CD4-positive, alpha-beta memory T cell (primary cell): ENCODE measurements around the gene AOC1. TPM values are rescaled to one million over a fixed set of nuclear protein-coding genes. Genes with fewer than 3 reads are reported as not detected.
A peak's percentile ranks its signal among the peaks of the same experiment; 100 is the strongest.
"Not testable (repeated sequence)": the region's sequence is repeated elsewhere in the genome, so short reads cannot be mapped to it uniquely, and the experiment has no call there.

ENCODE experiments used
- CTCF ChIA-PET: fragments of 350-600 bp; sonication (Branson Sonifier 250); formaldehyde crosslinking; loops from one replicate; lab custom pipeline; 2021; ENCODE audit warnings: inconsistent platforms; ENCODE audit not compliant: partially characterized antibody; lab: Charles Lee
- POLR2A ChIA-PET: fragments of 350-600 bp; sonication (Branson Sonifier 250); formaldehyde crosslinking; loops from one replicate; lab custom pipeline; 2021; ENCODE audit not compliant: partially characterized antibody; lab: Charles Lee
- DNase-seq, 5 donors: peaks; one replicate each; pipeline versions ENCODE4 v3.0.0 to v3.0.0-alpha.2; 2020 to 2022; ENCODE audit warnings: mixed read lengths in 1 of 5
- H3K27ac ChIP-seq: one replicate; pipeline ENCODE4 v1.7.0; 2013; ENCODE audit warnings: low read depth, low read length
- H3K27me3 ChIP-seq: 2 replicates; pipeline ENCODE4 v1.7.0; 2013; ENCODE audit warnings: mild to moderate bottlenecking, low read length, moderate library complexity; ENCODE audit not compliant: insufficient read depth
- H3K36me3 ChIP-seq: 2 replicates; pipeline ENCODE4 v1.7.0; 2013; ENCODE audit warnings: mild to moderate bottlenecking, low read length, moderate library complexity; ENCODE audit not compliant: insufficient read depth
- H3K4me1 ChIP-seq: 2 replicates; pipeline ENCODE4 v1.7.0; 2013; ENCODE audit warnings: mild to moderate bottlenecking, low read length, moderate library complexity; ENCODE audit not compliant: insufficient read depth
- H3K4me3 ChIP-seq, 2 donors: one replicate each; pipeline ENCODE4 v1.7.0; 2013; ENCODE audit warnings: low read length in 2 of 2, mild to moderate bottlenecking in 1 of 2
- H3K9me3 ChIP-seq, 2 donors: one replicate each; pipeline ENCODE4 v1.7.0; 2013; ENCODE audit warnings: low read length in 2 of 2, control low read depth in 1 of 2; ENCODE audit not compliant: control insufficient read depth in 1 of 2
- H3K27ac Mint-ChIP-seq, 7 donors: one replicate each; pipeline ENCODE4 v1.8.0; 2020 to 2021; ENCODE audit warnings: mixed read lengths in 7 of 7, mild to moderate bottlenecking in 6 of 7, inconsistent platforms in 3 of 7, moderate library complexity in 3 of 7
- H3K27me3 Mint-ChIP-seq, 2 donors: one replicate each; pipeline ENCODE4 v1.8.0; 2020 to 2021; ENCODE audit warnings: mixed read lengths in 2 of 2
- H3K36me3 Mint-ChIP-seq, 2 donors: one replicate each; pipeline ENCODE4 v1.8.0; 2020 to 2021; ENCODE audit warnings: mixed read lengths in 2 of 2, inconsistent platforms in 1 of 2, mild to moderate bottlenecking in 1 of 2
- H3K4me1 Mint-ChIP-seq, 4 donors: one replicate each; pipeline ENCODE4 v1.8.0; 2020 to 2021; ENCODE audit warnings: mixed read lengths in 4 of 4, mild to moderate bottlenecking in 1 of 4
- H3K4me3 Mint-ChIP-seq, 8 donors: one replicate each; pipeline ENCODE4 v1.8.0; 2020 to 2021; ENCODE audit warnings: mixed read lengths in 8 of 8, mild to moderate bottlenecking in 7 of 8, moderate library complexity in 6 of 8, inconsistent platforms in 3 of 8
- H3K9me3 Mint-ChIP-seq, 8 donors: one replicate each; pipeline ENCODE4 v1.8.0; 2020 to 2021; ENCODE audit warnings: mixed read lengths in 8 of 8, mild to moderate bottlenecking in 5 of 8, inconsistent platforms in 3 of 8, moderate library complexity in 1 of 8
- intact Hi-C: fragments of 100-400 bp; cut with micrococcal nuclease; formaldehyde crosslinking; loops from one replicate; pipeline ENCODE4 v1.15.1; 2023
- polyA plus RNA-seq, 2 donors: library from polyadenylated mRNA; unstranded; fragments of 300-500 nt; fragmentation: Illumina TruSeq; gene quantifications; one replicate each; pipeline ENCODE4 v1.2.3, GENCODE V29; 2021
- total RNA-seq, 2 experiments: library from RNA; stranded (reverse); gene quantifications; one replicate each; pipeline ENCODE4 v1.2.3, GENCODE V29; 2021

AOC1 gene
- total RNA-seq (not detected), polyA plus RNA-seq (not detected)

- peak within 1 kb of the TSS in 1 of 8 donors; percentile 7 for H3K4me3 Mint-ChIP-seq
- peaks cover 0 to 6% (median 0%) of the 10 kb centered on the region in 4 donors for H3K4me1 Mint-ChIP-seq
- Histone ChIP-seq H3K36me3 (no peaks in the 10 kb centered on the region), H3K27ac (no peak within 1 kb of the TSS), H3K27me3 (peaks cover 7% of the 10 kb centered on the region), H3K4me1 (no peaks in the 10 kb centered on the region), H3K4me3 (no peak within 1 kb of the TSS), H3K9me3 (no peaks in the 10 kb centered on the region)
- H3K9me3 Mint-ChIP-seq, result no peaks in the 10 kb centered on the region
- no peaks in the 10 kb centered on the region for H3K36me3 Mint-ChIP-seq
- H3K27me3 Mint-ChIP-seq, result peaks cover 24 to 27% of the 10 kb centered on the region in 2 donors
- no peak within 1 kb of the TSS for H3K27ac Mint-ChIP-seq
- ChIA-PET POLR2A (no interaction called here), CTCF (interaction anchor here (0.7 kb wide), 1 partner anchor 46 kb away, joined by 3 read pairs; no protein-coding TSS in a partner anchor)
- intact Hi-C loops, result no loop called here
- DNase-seq, result no peak
These were observed at the start of gene AOC1 for GRCh38 chr7:150852371-150852905. Gene AOC1 (plus strand): TSS chr7:150852517. CDS start chr7:150856471, 3,954 bp downstream.

GRCh38 chr7:150803161-150803860, 49.0 kb upstream of the AOC1 start:
- H3K4me1 ChIP-seq, result peaks cover 14% of the 10 kb centered on the region
- peaks cover 0 to 28% (median 20%) of the 10 kb centered on the region in 8 donors for H3K9me3 Mint-ChIP-seq
- peaks cover 33% of the 10 kb centered on the region for H3K27me3 ChIP-seq
- no peaks in the 10 kb centered on the region for H3K36me3 ChIP-seq
- H3K4me3 ChIP-seq, result no peak overlapping the region
- H3K27ac Mint-ChIP-seq, result no peak overlapping the region
- peak overlapping the region in 2 of 8 donors; percentile 7 to 24 for H3K4me3 Mint-ChIP-seq
- peaks cover 38 to 41% of the 10 kb centered on the region in 2 donors for H3K27me3 Mint-ChIP-seq
- peaks cover 0 to 9% of the 10 kb centered on the region in 2 donors for H3K9me3 ChIP-seq
- H3K27ac ChIP-seq, result no peak overlapping the region
- DNase-seq, result no peak
- intact Hi-C loops, result no loop called here
- ChIA-PET POLR2A (no interaction called here), CTCF (no interaction called here)
- H3K4me1 Mint-ChIP-seq, result peaks cover 2 to 14% (median 4%) of the 10 kb centered on the region in 4 donors
- H3K36me3 Mint-ChIP-seq, result peaks cover 0 to 5% of the 10 kb centered on the region in 2 donors

- Mint-ChIP-seq H3K9me3 (peaks cover 0 to 25% (median 20%) of the 10 kb centered on the region in 8 donors), H3K4me1 (peaks cover 0 to 14% (median 4%) of the 10 kb centered on the region in 4 donors), H3K4me3 (no peak overlapping the region), H3K36me3 (peaks cover 0 to 5% of the 10 kb centered on the region in 2 donors), H3K27me3 (peaks cover 39 to 42% of the 10 kb centered on the region in 2 donors), H3K27ac (peak overlapping the region in 1 of 7 donors; percentile 77)
- no peak for DNase-seq
- ChIA-PET CTCF (no interaction called here), POLR2A (no interaction called here)
- peaks cover 24% of the 10 kb centered on the region for H3K27me3 ChIP-seq
- peaks cover 13% of the 10 kb centered on the region for H3K4me1 ChIP-seq
- H3K36me3 ChIP-seq, result no peaks in the 10 kb centered on the region
- intact Hi-C loops, result no loop called here
- peaks cover 0 to 9% of the 10 kb centered on the region in 2 donors for H3K9me3 ChIP-seq
- no peak overlapping the region for H3K27ac ChIP-seq
- no peak overlapping the region for H3K4me3 ChIP-seq
These were observed 47.5 kb upstream of the AOC1 start for GRCh38 chr7:150804802-150805201.

GRCh38 chr7:150805864-150806263, 46.5 kb upstream of the AOC1 start:
- H3K4me1 ChIP-seq, result peaks cover 8% of the 10 kb centered on the region
- Mint-ChIP-seq H3K36me3 (peaks cover 0 to 5% of the 10 kb centered on the region in 2 donors), H3K4me1 (peaks cover 0 to 13% (median 4%) of the 10 kb centered on the region in 4 donors), H3K27ac (no peak overlapping the region), H3K27me3 (peaks cover 46 to 53% of the 10 kb centered on the region in 2 donors), H3K9me3 (peaks cover 0 to 25% (median 20%) of the 10 kb centered on the region in 8 donors), H3K4me3 (no peak overlapping the region)
- H3K36me3 ChIP-seq, result no peaks in the 10 kb centered on the region
- H3K9me3 ChIP-seq, result peaks cover 0 to 9% of the 10 kb centered on the region in 2 donors
- H3K4me3 ChIP-seq, result no peak overlapping the region
- CTCF ChIA-PET, result no interaction called here
- no peak overlapping the region for H3K27ac ChIP-seq
- no peak for DNase-seq
- H3K27me3 ChIP-seq, result peaks cover 20% of the 10 kb centered on the region
- POLR2A ChIA-PET, result no interaction called here
- intact Hi-C loops, result no loop called here

GRCh38 chr7:150806454-150806853, 45.9 kb upstream of the AOC1 start:
- Histone ChIP-seq H3K27me3 (peaks cover 15% of the 10 kb centered on the region), H3K9me3 (peaks cover 0 to 9% of the 10 kb centered on the region in 2 donors), H3K4me1 (peaks cover 2% of the 10 kb centered on the region), H3K36me3 (no peaks in the 10 kb centered on the region), H3K27ac (no peak overlapping the region), H3K4me3 (no peak overlapping the region)
- Mint-ChIP-seq H3K4me1 (peaks cover 0 to 7% (median under 1%) of the 10 kb centered on the region in 4 donors), H3K27ac (no peak overlapping the region), H3K9me3 (peaks cover 0 to 25% (median 20%) of the 10 kb centered on the region in 8 donors), H3K4me3 (no peak overlapping the region), H3K27me3 (peaks cover 46 to 54% of the 10 kb centered on the region in 2 donors), H3K36me3 (peaks cover 0 to 5% of the 10 kb centered on the region in 2 donors)
- POLR2A ChIA-PET, result no interaction called here
- CTCF ChIA-PET, result no interaction called here
- DNase-seq, result no peak
- intact Hi-C loops, result no loop called here

- Histone ChIP-seq H3K4me1 (no peaks in the 10 kb centered on the region), H3K9me3 (peaks cover 0 to 9% of the 10 kb centered on the region in 2 donors), H3K27me3 (peaks cover 11% of the 10 kb centered on the region), H3K27ac (no peak overlapping the region), H3K36me3 (no peaks in the 10 kb centered on the region), H3K4me3 (no peak overlapping the region)
- Mint-ChIP-seq H3K27me3 (peaks cover 47 to 55% of the 10 kb centered on the region in 2 donors), H3K9me3 (peaks cover 0 to 25% (median 21%) of the 10 kb centered on the region in 8 donors), H3K27ac (no peak overlapping the region), H3K36me3 (peaks cover 0 to 5% of the 10 kb centered on the region in 2 donors), H3K4me3 (no peak overlapping the region), H3K4me1 (peaks cover 0 to 4% (median 0%) of the 10 kb centered on the region in 4 donors)
- CTCF ChIA-PET, result no interaction called here
- DNase-seq, result no peak
- intact Hi-C loops, result no loop called here
- POLR2A ChIA-PET, result no interaction called here
These were observed 45.5 kb upstream of the AOC1 start for GRCh38 chr7:150806863-150807262.

- H3K27ac ChIP-seq, H3K9me3 ChIP-seq, intact Hi-C loops, DNase-seq, H3K36me3 ChIP-seq, H3K27me3 ChIP-seq, H3K4me1 Mint-ChIP-seq, POLR2A ChIA-PET, H3K4me1 ChIP-seq, H3K27ac Mint-ChIP-seq, H3K4me3 Mint-ChIP-seq, H3K4me3 ChIP-seq, H3K36me3 Mint-ChIP-seq, CTCF ChIA-PET: not testable (repeated sequence)
- Mint-ChIP-seq H3K27me3 (peaks cover 44 to 53% of the 10 kb centered on the region in 2 donors), H3K9me3 (peaks cover 0 to 25% (median 21%) of the 10 kb centered on the region in 8 donors)
These were observed 44.5 kb upstream of the AOC1 start for GRCh38 chr7:150807616-150808438.
